Upper lobe of left lung (tissue), 6 donors: ENCODE data around the gene GMDS. TPM values are rescaled to one million over a fixed set of nuclear protein-coding genes. Genes with fewer than 3 reads are reported as not detected.

ENCODE experiments used
- ATAC-seq, 2 donors: fragments of 200-7000 bp; cut with Tn5 transposase; one replicate each; pipeline ENCODE4 v1.9.1; 2022; ENCODE audit warnings: mild to moderate bottlenecking in 2 of 2, moderate library complexity in 2 of 2; ENCODE audit not compliant: low FRiP score in 2 of 2
- DNase-seq, 2 donors: peaks; one replicate each; pipeline ENCODE4 v3.0.0-alpha.2; 2019 to 2020
- H3K27ac ChIP-seq, 4 donors: fragments of 200-600 bp; sonication (generic); one replicate each; pipeline ENCODE4 v1.5.1; 2016 to 2019
- H3K27me3 ChIP-seq, 4 donors: fragments of 200-600 bp; sonication (generic); one replicate each; pipeline ENCODE4 v1.5.1; 2017 to 2019
- H3K36me3 ChIP-seq, 4 donors: fragments of 200-600 bp; sonication (generic); one replicate each; pipeline ENCODE4 v1.5.1; 2016 to 2019
- H3K4me1 ChIP-seq, 4 donors: fragments of 200-600 bp; sonication (generic); one replicate each; pipeline ENCODE4 v1.5.1; 2018 to 2019
- H3K4me3 ChIP-seq, 4 donors: fragments of 200-600 bp; sonication (generic); one replicate each; pipeline ENCODE4 v1.5.1; 2017 to 2019; ENCODE audit warnings: mild to moderate bottlenecking in 2 of 4, moderate library complexity in 1 of 4
- H3K9me3 ChIP-seq, 4 donors: fragments of 200-600 bp; sonication (generic); one replicate each; pipeline ENCODE4 v1.5.1; 2018 to 2019
- EP300 ChIP-seq, 4 donors: sonication (generic); formaldehyde crosslinking; IDR thresholded peaks; one replicate each; pipeline ENCODE4 v1.5.1; 2017; ENCODE audit warnings: antibody characterized with exemption in 4 of 4, control low read depth in 2 of 4
- POLR2A ChIP-seq, 4 donors: fragments of 450-650 bp; IDR thresholded peaks; one replicate each; pipeline ENCODE4 v1.5.1; 2016 to 2017; ENCODE audit warnings: antibody characterized with exemption in 4 of 4, mild to moderate bottlenecking in 2 of 4
- POLR2AphosphoS5 ChIP-seq, 2 donors: sonication (generic); formaldehyde crosslinking; IDR thresholded peaks; one replicate each; pipeline ENCODE4 v1.5.1; 2017; ENCODE audit warnings: antibody characterized with exemption in 2 of 2
- WGBS, 2 donors: methylation state at CpG; one replicate each; pipeline ENCODE4 v1.1.5; 2017 to 2018; 5-methylcytosine and 5-hydroxymethylcytosine counted together
- total RNA-seq, 6 donors: library from RNA; depleted of rRNA in 4 of 6; stranded (reverse); fragments of >200 nt in 4 of 6; gene quantifications; one replicate each; pipeline versions ENCODE4 v1.1.0 to v1.2.1, GENCODE V29; 2016 to 2021
- TF ChIP-seq, protein P1 (sequence below), 6 experiments: fragments of 450-650 bp in 4 of 6; fragments of 200-600 bp in 2 of 6; sonication (generic) in 2 of 6; IDR thresholded peaks; one replicate each; pipeline ENCODE4 v1.5.1; 2016 to 2019; ENCODE audit warnings: antibody characterized with exemption in 6 of 6
- donor health status: DM: no; HTN: no; CAD: no; lungs with moderate emphysema.
- donor health status: DM: no; HTN: yes; CAD: no; lungs with severe emphysema.

GMDS gene
- total RNA-seq, 6 donors from 2014 or later: 7.6 to 17.8 (median 14.1) TPM

DNA sequence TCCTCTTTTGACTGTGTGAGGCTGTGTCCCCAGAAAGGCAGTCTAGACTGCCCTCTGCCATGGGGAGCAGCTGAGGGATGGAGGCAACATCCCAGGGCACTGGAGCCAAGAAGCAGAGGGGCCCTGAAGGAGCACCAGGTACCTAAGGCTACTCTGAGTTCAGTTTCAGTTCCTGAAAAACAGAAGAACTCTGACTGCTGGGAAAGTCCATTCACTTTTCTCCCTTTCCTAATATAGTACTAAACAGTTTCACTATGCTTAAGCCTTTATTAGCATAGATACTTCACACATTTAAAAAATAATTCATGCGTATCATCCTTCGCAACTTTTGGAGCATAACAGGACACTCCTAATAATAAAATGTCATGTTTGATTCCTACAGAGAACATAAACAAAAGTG, 505.7 kb downstream of the GMDS start:
- no peak for ATAC-seq
- H3K4me1 ChIP-seq: no peaks in the 10 kb centered on the region
- no peaks in the 10 kb centered on the region for H3K9me3 ChIP-seq
- H3K4me3 ChIP-seq: no peak overlapping the region
- 90 to 95% methylated on average over 2 of the region's 2 CpGs for WGBS, 2 donors
- DNase-seq: no peak
- no peak overlapping the region for H3K27ac ChIP-seq
- TF ChIP-seq, protein P1, sequence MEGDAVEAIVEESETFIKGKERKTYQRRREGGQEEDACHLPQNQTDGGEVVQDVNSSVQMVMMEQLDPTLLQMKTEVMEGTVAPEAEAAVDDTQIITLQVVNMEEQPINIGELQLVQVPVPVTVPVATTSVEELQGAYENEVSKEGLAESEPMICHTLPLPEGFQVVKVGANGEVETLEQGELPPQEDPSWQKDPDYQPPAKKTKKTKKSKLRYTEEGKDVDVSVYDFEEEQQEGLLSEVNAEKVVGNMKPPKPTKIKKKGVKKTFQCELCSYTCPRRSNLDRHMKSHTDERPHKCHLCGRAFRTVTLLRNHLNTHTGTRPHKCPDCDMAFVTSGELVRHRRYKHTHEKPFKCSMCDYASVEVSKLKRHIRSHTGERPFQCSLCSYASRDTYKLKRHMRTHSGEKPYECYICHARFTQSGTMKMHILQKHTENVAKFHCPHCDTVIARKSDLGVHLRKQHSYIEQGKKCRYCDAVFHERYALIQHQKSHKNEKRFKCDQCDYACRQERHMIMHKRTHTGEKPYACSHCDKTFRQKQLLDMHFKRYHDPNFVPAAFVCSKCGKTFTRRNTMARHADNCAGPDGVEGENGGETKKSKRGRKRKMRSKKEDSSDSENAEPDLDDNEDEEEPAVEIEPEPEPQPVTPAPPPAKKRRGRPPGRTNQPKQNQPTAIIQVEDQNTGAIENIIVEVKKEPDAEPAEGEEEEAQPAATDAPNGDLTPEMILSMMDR (IDR thresholded peaks at IDR 0.05): no peak
- TF ChIP-seq POLR2A (IDR thresholded peaks at IDR 0.05) (no peak), EP300 (IDR thresholded peaks at IDR 0.05) (no peak), POLR2AphosphoS5 (IDR thresholded peaks at IDR 0.05) (no peak)
- H3K27me3 ChIP-seq: no peaks in the 10 kb centered on the region
- no peaks in the 10 kb centered on the region for H3K36me3 ChIP-seq

DNA sequence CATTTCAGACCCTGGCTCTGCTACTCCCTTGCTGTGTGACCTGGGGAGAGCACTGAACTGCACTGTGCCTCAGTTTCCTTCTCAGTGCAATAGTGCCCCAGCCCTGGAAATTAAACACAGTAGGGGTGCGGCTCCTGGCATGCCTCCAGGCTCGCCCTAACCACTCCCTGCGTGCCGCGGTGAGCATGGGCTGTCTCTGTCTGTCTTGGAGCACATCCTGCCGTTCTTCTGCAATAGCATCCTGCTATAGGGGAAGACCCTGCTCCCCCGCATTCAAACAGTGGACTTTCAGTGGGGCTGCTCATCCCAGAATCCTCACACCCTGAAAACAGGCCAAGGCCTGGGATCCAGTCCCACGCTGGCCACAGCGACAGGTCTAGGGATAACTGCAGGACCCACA, 506.2 kb downstream of the GMDS start:
- ATAC-seq: no peak
- H3K36me3 ChIP-seq: no peaks in the 10 kb centered on the region
- no peaks in the 10 kb centered on the region for H3K4me1 ChIP-seq
- no peaks in the 10 kb centered on the region for H3K9me3 ChIP-seq
- H3K27me3 ChIP-seq: no peaks in the 10 kb centered on the region
- peak in 1 of 2 donors; percentile 40 for DNase-seq
- H3K4me3 ChIP-seq: no peak overlapping the region
- no peak overlapping the region for H3K27ac ChIP-seq
- TF ChIP-seq EP300 (IDR thresholded peaks at IDR 0.05) (no peak), POLR2A (IDR thresholded peaks at IDR 0.05) (no peak), POLR2AphosphoS5 (IDR thresholded peaks at IDR 0.05) (no peak)
- TF ChIP-seq, protein P1 (IDR thresholded peaks at IDR 0.05): no peak
- 94 to 95% methylated on average over 4 to 9 of the region's 9 CpGs for WGBS, 2 donors

DNA sequence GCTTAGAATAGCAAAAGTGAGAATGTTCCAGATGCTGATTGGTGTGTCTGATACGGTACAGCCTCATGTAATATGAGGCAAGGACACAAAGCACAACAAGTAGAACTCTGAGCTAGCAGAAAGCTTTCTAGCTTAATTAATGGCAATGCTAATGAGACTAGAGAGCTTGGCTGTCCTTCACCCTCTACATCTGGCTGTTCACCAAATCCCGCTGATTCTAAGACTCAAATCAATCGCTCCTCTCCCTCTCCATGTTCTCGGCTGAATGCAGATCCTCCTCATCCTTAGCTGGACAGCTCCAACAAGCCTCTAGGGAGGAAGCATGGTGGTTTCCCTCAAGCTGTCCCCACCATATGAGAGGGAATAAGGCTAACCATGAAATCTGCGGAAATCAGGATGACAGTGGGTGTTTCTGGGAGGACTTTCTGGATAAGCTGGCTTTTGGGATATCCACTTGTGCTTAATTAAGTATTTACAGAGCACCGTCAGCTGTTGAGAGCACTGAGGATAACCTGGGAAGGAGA, 506.8 kb downstream of the GMDS start:
- Histone ChIP-seq H3K27me3 (no peaks in the 10 kb centered on the region), H3K9me3 (no peaks in the 10 kb centered on the region), H3K4me1 (no peaks in the 10 kb centered on the region), H3K36me3 (no peaks in the 10 kb centered on the region), H3K4me3 (no peak overlapping the region), H3K27ac (no peak overlapping the region)
- 74 to 86% methylated on average over 6 of the region's 6 CpGs for WGBS, 2 donors
- DNase-seq (no peak), ATAC-seq (no peak)
- TF ChIP-seq POLR2AphosphoS5 (IDR thresholded peaks at IDR 0.05) (no peak), POLR2A (IDR thresholded peaks at IDR 0.05) (no peak), EP300 (IDR thresholded peaks at IDR 0.05) (no peak)
- TF ChIP-seq, protein P1 (IDR thresholded peaks at IDR 0.05): no peak

DNA sequence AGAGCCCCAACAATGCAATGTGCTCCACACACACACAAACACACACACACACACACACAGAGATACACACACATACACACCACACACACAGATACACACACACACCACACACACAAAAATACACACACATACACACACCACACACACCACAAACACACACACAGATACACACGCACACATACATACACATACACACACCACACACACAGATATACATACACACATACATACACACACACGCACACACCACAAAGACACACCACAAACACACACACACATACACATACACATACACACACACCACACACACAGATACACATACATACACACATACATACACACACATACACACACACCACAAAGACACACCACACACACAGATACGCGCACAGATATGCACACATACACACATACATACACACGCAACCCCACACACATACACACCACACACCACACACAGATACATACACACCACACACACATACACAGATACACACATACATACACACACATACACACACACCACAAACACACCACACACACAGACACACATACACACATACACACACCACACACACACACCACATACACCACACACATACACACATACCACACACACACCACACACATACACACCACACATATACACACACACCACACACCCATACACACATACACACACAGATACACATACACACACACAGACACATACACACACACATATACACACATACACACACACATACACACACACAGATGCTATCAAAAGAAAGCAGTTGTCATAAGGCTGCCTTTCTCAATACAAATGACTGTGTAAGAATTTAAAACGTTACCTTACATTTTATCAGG, 507.7 kb downstream of the GMDS start:
- no peak for TF ChIP-seq POLR2A (IDR thresholded peaks at IDR 0.05)
- TF ChIP-seq, protein P1 (IDR thresholded peaks at IDR 0.05): no peak
- TF ChIP-seq POLR2AphosphoS5 (IDR thresholded peaks at IDR 0.05): no peak
- TF ChIP-seq EP300 (IDR thresholded peaks at IDR 0.05): no peak
- ATAC-seq: no peak
- Histone ChIP-seq H3K27me3 (no peaks in the 10 kb centered on the region), H3K27ac (no peak overlapping the region), H3K9me3 (no peaks in the 10 kb centered on the region), H3K4me1 (no peaks in the 10 kb centered on the region), H3K36me3 (no peaks in the 10 kb centered on the region), H3K4me3 (no peak overlapping the region)
- DNase-seq: no peak
- WGBS, 2 donors: 87 to 93% methylated on average over 6 of the region's 6 CpGs
